Measurements from ENCODE around the gene TRPM8.
"Not testable (repeated sequence)": the region's sequence is repeated elsewhere in the genome, so short reads cannot be mapped to it uniquely, and the experiment has no call there.

Gene TRPM8

GRCh38 chr2:233968556-233968955 is 51.4 kb downstream of the TRPM8 start (continued):
- TF ChIP-seq POU6F1 (CRISPR knock-in tag; IDR thresholded peaks at IDR 0.05; ENCODE audit: borderline replicate concordance, low read depth): no peak
- TF ChIP-seq ZFP30 (CRISPR knock-in tag; IDR thresholded peaks at IDR 0.05): no peak
- TF ChIP-seq ZFP3 (CRISPR knock-in tag; IDR thresholded peaks at IDR 0.05): no peak
- no peak for TF ChIP-seq BACH2 (CRISPR knock-in tag; IDR thresholded peaks at IDR 0.05; ENCODE audit: borderline replicate concordance)
- TF ChIP-seq TCF4 (CRISPR knock-in tag; IDR thresholded peaks at IDR 0.05; ENCODE audit: borderline replicate concordance): no peak
- no peak for TF ChIP-seq CREB5 (CRISPR knock-in tag; IDR thresholded peaks at IDR 0.05; ENCODE audit: low read depth)

GRCh38 chr2:233972460-233972859 is 55.3 kb downstream of the TRPM8 start:
- ATAC-seq: not testable (repeated sequence)

GRCh38 chr2:233972941-233973575 is 55.9 kb downstream of the TRPM8 start:
- TF ChIP-seq ISL1 (CRISPR knock-in tag; IDR thresholded peaks at IDR 0.05) (no peak), TOX (CRISPR knock-in tag; IDR thresholded peaks at IDR 0.05; ENCODE audit: borderline replicate concordance) (no peak), ESRRG (CRISPR knock-in tag; IDR thresholded peaks at IDR 0.05) (no peak), PPARA (CRISPR knock-in tag; IDR thresholded peaks at IDR 0.05; ENCODE audit: borderline replicate concordance) (no peak), SNAI2 (CRISPR knock-in tag; IDR thresholded peaks at IDR 0.05) (no peak), TCF4 (CRISPR knock-in tag; IDR thresholded peaks at IDR 0.05; ENCODE audit: borderline replicate concordance) (no peak)
- TF ChIP-seq, protein P1, sequence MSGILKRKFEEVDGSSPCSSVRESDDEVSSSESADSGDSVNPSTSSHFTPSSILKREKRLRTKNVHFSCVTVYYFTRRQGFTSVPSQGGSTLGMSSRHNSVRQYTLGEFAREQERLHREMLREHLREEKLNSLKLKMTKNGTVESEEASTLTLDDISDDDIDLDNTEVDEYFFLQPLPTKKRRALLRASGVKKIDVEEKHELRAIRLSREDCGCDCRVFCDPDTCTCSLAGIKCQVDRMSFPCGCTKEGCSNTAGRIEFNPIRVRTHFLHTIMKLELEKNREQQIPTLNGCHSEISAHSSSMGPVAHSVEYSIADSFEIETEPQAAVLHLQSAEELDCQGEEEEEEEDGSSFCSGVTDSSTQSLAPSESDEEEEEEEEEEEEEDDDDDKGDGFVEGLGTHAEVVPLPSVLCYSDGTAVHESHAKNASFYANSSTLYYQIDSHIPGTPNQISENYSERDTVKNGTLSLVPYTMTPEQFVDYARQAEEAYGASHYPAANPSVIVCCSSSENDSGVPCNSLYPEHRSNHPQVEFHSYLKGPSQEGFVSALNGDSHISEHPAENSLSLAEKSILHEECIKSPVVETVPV (CRISPR knock-in tag; IDR thresholded peaks at IDR 0.05): no peak
- TF ChIP-seq, protein P2, sequence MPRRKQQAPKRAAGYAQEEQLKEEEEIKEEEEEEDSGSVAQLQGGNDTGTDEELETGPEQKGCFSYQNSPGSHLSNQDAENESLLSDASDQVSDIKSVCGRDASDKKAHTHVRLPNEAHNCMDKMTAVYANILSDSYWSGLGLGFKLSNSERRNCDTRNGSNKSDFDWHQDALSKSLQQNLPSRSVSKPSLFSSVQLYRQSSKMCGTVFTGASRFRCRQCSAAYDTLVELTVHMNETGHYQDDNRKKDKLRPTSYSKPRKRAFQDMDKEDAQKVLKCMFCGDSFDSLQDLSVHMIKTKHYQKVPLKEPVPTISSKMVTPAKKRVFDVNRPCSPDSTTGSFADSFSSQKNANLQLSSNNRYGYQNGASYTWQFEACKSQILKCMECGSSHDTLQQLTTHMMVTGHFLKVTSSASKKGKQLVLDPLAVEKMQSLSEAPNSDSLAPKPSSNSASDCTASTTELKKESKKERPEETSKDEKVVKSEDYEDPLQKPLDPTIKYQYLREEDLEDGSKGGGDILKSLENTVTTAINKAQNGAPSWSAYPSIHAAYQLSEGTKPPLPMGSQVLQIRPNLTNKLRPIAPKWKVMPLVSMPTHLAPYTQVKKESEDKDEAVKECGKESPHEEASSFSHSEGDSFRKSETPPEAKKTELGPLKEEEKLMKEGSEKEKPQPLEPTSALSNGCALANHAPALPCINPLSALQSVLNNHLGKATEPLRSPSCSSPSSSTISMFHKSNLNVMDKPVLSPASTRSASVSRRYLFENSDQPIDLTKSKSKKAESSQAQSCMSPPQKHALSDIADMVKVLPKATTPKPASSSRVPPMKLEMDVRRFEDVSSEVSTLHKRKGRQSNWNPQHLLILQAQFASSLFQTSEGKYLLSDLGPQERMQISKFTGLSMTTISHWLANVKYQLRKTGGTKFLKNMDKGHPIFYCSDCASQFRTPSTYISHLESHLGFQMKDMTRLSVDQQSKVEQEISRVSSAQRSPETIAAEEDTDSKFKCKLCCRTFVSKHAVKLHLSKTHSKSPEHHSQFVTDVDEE (CRISPR knock-in tag; IDR thresholded peaks at IDR 0.05): no peak
- no peak for ATAC-seq

DNA sequence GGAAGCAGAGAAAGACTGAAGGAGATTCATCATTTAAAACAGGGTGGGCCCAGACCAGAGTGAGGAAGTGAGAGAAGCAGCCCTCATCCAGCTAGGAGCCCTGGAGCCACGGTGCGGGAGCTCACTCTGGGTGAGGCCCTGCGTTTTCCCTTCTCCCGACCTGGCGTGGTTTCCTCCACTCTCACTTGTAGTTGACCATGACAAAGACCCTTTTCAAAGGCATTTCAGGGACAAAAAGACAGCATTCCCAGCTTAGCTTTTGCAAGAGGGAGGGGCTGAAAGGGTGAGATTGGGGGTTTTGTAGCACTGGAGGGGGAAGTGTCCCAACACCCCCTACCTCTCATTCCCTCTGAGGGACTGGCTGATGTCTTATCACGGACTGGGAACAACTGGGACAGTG is 56.6 kb downstream of the TRPM8 start:
- no peak; the same call in 2 of the 3 replicates for ATAC-seq
- no peak for TF ChIP-seq ISL1 (CRISPR knock-in tag; IDR thresholded peaks at IDR 0.05)
- TF ChIP-seq OSR1 (CRISPR knock-in tag; IDR thresholded peaks at IDR 0.05): no peak
- TF ChIP-seq POU6F1 (CRISPR knock-in tag; IDR thresholded peaks at IDR 0.05; ENCODE audit: borderline replicate concordance, low read depth): no peak

- ATAC-seq: peak; percentile 88
- TF ChIP-seq ISL1 (CRISPR knock-in tag; IDR thresholded peaks at IDR 0.05) (peak; percentile 58), CREB5 (CRISPR knock-in tag; IDR thresholded peaks at IDR 0.05; ENCODE audit: low read depth) (0 out of 2 replicates have a peak, but pooled peaks have one; percentile 33), TOX (CRISPR knock-in tag; IDR thresholded peaks at IDR 0.05; ENCODE audit: borderline replicate concordance) (peak; percentile 71; the same call in 1 of the 2 replicates), PATZ1 (CRISPR knock-in tag; IDR thresholded peaks at IDR 0.05; ENCODE audit: borderline replicate concordance) (peak; percentile 72; the same call in 1 of the 2 replicates), POU6F1 (CRISPR knock-in tag; IDR thresholded peaks at IDR 0.05; ENCODE audit: borderline replicate concordance, low read depth) (no peak), SNAI2 (CRISPR knock-in tag; IDR thresholded peaks at IDR 0.05) (no peak)
These were observed 57.4 kb downstream of the TRPM8 start for GRCh38 chr2:233974530-233975071.
